Ishikawa (cell line): ENCODE measurements around the gene SOX6.

ENCODE experiments used
- CEBPB ChIP-seq: IDR thresholded peaks from 2 replicates; pipeline ENCODE4 v1.6.1; 2012
- TAF1 ChIP-seq: IDR thresholded peaks from 2 replicates; pipeline ENCODE4 v1.6.1; 2012; ENCODE audit warnings: low read depth, mild to moderate bottlenecking
- YY1 ChIP-seq: IDR thresholded peaks from 2 replicates; pipeline ENCODE4 v1.6.1; 2012; ENCODE audit warnings: low read depth
- ZBTB7A ChIP-seq: IDR thresholded peaks from 2 replicates; pipeline ENCODE4 v1.6.1; 2012; ENCODE audit warnings: low read depth

DNA sequence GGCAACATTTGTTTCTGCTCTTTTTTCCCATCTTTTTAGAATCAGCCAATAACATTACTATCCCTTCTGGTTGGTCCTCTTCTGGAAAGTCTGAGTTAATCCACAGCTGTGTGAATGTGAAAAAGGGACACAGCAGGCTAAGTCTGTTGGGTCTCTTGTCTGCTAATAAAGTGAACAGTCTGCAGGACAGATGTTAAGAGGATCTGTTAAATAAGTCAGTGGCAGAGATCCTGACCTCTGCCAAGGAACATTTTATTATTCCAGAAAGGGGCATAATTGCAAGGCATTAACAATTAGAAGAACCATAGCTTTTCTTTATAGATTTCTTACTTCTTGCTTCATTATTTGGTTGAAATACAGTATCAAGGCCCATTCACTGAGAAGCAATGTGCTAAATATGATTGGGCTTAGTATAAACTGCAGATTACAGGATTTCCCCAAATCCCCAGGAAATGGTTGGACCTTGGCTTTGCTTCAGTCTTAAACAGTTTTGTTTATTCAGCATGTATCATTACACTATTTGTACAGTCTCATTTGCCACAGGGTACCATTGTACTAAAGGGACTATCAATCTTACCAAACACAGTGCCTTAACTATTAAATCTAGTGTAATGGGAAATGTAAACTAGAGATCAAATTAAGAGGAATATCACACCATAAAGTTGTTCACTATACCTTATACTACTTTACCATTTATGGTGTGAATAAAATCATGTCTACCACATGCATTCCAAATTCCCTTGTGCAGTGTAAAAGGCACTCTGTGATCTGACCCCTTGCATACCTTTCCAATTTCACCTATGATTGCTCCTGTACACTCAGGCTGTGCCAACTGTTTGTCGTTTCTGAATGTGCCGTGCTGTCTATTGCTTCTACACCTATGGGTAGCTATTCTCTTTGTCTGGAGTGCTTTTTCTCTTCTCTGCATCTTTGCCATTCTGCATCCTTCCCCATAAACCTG, 274.0 kb downstream of the SOX6 start:
- TF ChIP-seq TAF1 (no peak), YY1 (no peak), CEBPB (no peak), ZBTB7A (no peak)
